Endothelial cell of umbilical vein (primary cell): Measurements from ENCODE around the gene PLEKHG4B. TPM values are rescaled to one million over a fixed set of nuclear protein-coding genes. Genes with fewer than 3 reads are reported as not detected.
"Not testable (repeated sequence)": the region's sequence is repeated elsewhere in the genome, so short reads cannot be mapped to it uniquely, and the experiment has no call there.

Source experiments
- BruUV-seq: library from RNA; stranded (reverse); fragments of 400-500 nt; replicated peaks from 2 replicates; lab custom pipeline; 2021; lab: Mats Ljungman, UMichigan
- CTCF ChIA-PET: fragments of 300-600, 350-600 bp; sonication (Branson Sonifier 250); formaldehyde crosslinking; loops from one replicate; lab custom pipeline; 2021; ENCODE audit warnings: antibody characterized with exemption, inconsistent platforms; lab: Charles Lee
- POLR2A ChIA-PET: fragments of 300-600, 350-600 bp; sonication (Branson Sonifier 250); formaldehyde crosslinking; loops from one replicate; lab custom pipeline; 2021; ENCODE audit warnings: antibody characterized with exemption, inconsistent platforms; lab: Charles Lee
- DNase-seq: peaks from one replicate; pipeline ENCODE4 v3.0.0-alpha.2; 2011; ENCODE audit warnings: low read depth, low spot score
- FAIRE-seq: peaks from 2 replicates; lab custom pipeline; 2011; peaks lifted over from hg19 to GRCh38; lab: Jason Lieb, UNC
- H2AFZ ChIP-seq: 2 replicates; pipeline ENCODE4 v1.6.0; 2012; ENCODE audit warnings: low read depth, low read length, control low read depth, inconsistent platforms
- H3K27ac ChIP-seq: 2 replicates; pipeline ENCODE4 v1.5.1; 2011; ENCODE audit warnings: low read depth, mild to moderate bottlenecking, control low read depth, low read length, moderate library complexity; ENCODE audit not compliant: insufficient read depth
- H3K27me3 ChIP-seq, 2 experiments: 2 replicates each; pipeline versions ENCODE4 v1.6.0 to v1.6.1; 2011; ENCODE audit warnings: low read length in 2 of 2, mixed read lengths in 1 of 2; ENCODE audit not compliant: control insufficient read depth in 2 of 2, insufficient read depth in 2 of 2
- H3K36me3 ChIP-seq, 2 experiments: 2 replicates in 1 of 2; 3 replicates in 1 of 2; pipeline ENCODE4 v1.5.1; 2011; ENCODE audit warnings: low read length in 2 of 2, mild to moderate bottlenecking in 1 of 2, moderate library complexity in 1 of 2; ENCODE audit not compliant: control insufficient read depth in 2 of 2, insufficient read depth in 2 of 2; ENCODE audit errors: extremely low read depth in 1 of 2
- H3K4me1 ChIP-seq: 3 replicates; pipeline ENCODE4 v1.5.1; 2011; ENCODE audit warnings: mild to moderate bottlenecking, low read length; ENCODE audit not compliant: control insufficient read depth, insufficient read depth; ENCODE audit errors: extremely low read depth
- H3K4me2 ChIP-seq: 2 replicates; pipeline ENCODE4 v1.6.1; 2011; ENCODE audit warnings: low read length, control low read depth, mixed read lengths; ENCODE audit not compliant: insufficient read depth
- H3K4me3 ChIP-seq, 3 experiments: fragments of 200-600 bp in 1 of 3; sonication (generic), shearing (Covaris generic) in 1 of 3; replicated peaks in 1 of 3; 2 replicates each; pipeline ENCODE4 v1.5.1; 2011 to 2016; ENCODE audit warnings: control low read depth in 3 of 3, low read length in 3 of 3, mild to moderate bottlenecking in 2 of 3, inconsistent platforms in 1 of 3, low read depth in 1 of 3, moderate library complexity in 1 of 3; ENCODE audit not compliant: insufficient read depth in 1 of 3
- H3K79me2 ChIP-seq: 2 replicates; pipeline ENCODE4 v1.6.0; 2012; ENCODE audit warnings: low read length, inconsistent platforms; ENCODE audit not compliant: control insufficient read depth, insufficient read depth
- H3K9ac ChIP-seq: replicated peaks from 2 replicates; pipeline ENCODE3; 2011; ENCODE audit warnings: low read length, control low read depth; ENCODE audit not compliant: insufficient read depth; ENCODE audit errors: extremely low read depth
- H3K9me1 ChIP-seq: replicated peaks from 3 replicates; pipeline ENCODE4 v1.6.0; 2011; ENCODE audit warnings: mild to moderate bottlenecking, low read length; ENCODE audit not compliant: control insufficient read depth, insufficient read depth; ENCODE audit errors: extremely low read depth
- H3K9me3 ChIP-seq: replicated peaks from 2 replicates; pipeline ENCODE4 v1.5.1; 2012; ENCODE audit warnings: low read length, inconsistent platforms; ENCODE audit not compliant: control insufficient read depth, insufficient read depth
- H4K20me1 ChIP-seq: replicated peaks from 2 replicates; pipeline ENCODE3; 2011; ENCODE audit warnings: mild to moderate bottlenecking, low read length; ENCODE audit not compliant: control insufficient read depth, insufficient read depth; ENCODE audit errors: extremely low read depth
- EZH2 ChIP-seq: IDR thresholded peaks from 2 replicates; pipeline ENCODE4 v1.6.1; 2012; ENCODE audit warnings: borderline replicate concordance, low read depth, mild to moderate bottlenecking, moderate library complexity, low read length, inconsistent platforms; ENCODE audit not compliant: severe bottlenecking
- FOS ChIP-seq: IDR thresholded peaks from 2 replicates; pipeline ENCODE4 v1.6.1; 2011; ENCODE audit warnings: mild to moderate bottlenecking, low read length, moderate library complexity, borderline replicate concordance; ENCODE audit not compliant: insufficient read depth
- GATA2 ChIP-seq: IDR thresholded peaks from 2 replicates; pipeline ENCODE4 v1.7.0; 2011; ENCODE audit warnings: low read depth, mild to moderate bottlenecking, moderate library complexity, mixed read lengths, low read length; ENCODE audit not compliant: insufficient read length, insufficient read depth
- JUN ChIP-seq: IDR thresholded peaks from 2 replicates; pipeline ENCODE4 v1.6.1; 2011; ENCODE audit warnings: borderline replicate concordance, low read depth; ENCODE audit not compliant: insufficient read length, insufficient read depth
- MYC ChIP-seq: IDR thresholded peaks from one replicate; pipeline ENCODE4 v1.6.1; 2011; ENCODE audit warnings: mild to moderate bottlenecking, low read depth, low read length
- POLR2A ChIP-seq: IDR thresholded peaks from 2 replicates; pipeline ENCODE4 v1.6.1; 2012; ENCODE audit warnings: low read depth, mild to moderate bottlenecking, control low read depth, low read length
- POLR2AphosphoS5 ChIP-seq: IDR thresholded peaks from 2 replicates; pipeline ENCODE4 v1.6.1; 2012; ENCODE audit warnings: low read depth, mild to moderate bottlenecking, control low read depth, low read length, moderate library complexity; ENCODE audit not compliant: insufficient read depth
- dilution Hi-C: fragments of 300-500 bp; cut with MboI; formaldehyde crosslinking; loops from one replicate; pipeline ENCODE4 v1.15.0; 2019; ENCODE audit warnings: low sequenced_read_pairs; ENCODE audit not compliant: extremely low pct_ligation_motif_present
- intact Hi-C: fragments of 100-400 bp; cut with micrococcal nuclease; formaldehyde crosslinking; loops from one replicate; pipeline ENCODE4 v1.10.0; 2022
- polyA plus RNA-seq, 4 experiments: library from polyadenylated mRNA; depleted of rRNA in 3 of 4; stranded (reverse) in 3 of 4; unstranded in 1 of 4; fragments of >200 nt; gene quantifications; 2 replicates each; pipeline versions ENCODE4 v1.2.1 to v1.2.3, GENCODE V29; 2011 to 2012; ENCODE audit warnings: missing spikeins in 1 of 4
- total RNA-seq: library from RNA; stranded (reverse); gene quantifications from 2 replicates; pipeline ENCODE4 v1.2.3, GENCODE V29; 2021
- TF ChIP-seq, protein P1 (sequence below): IDR thresholded peaks from 2 replicates; pipeline ENCODE4 v1.6.1; 2011; ENCODE audit not compliant: insufficient read depth, insufficient read length
- TF ChIP-seq, protein P2 (sequence below), 2 donors: IDR thresholded peaks; 1 replicate in 1 of 2; 2 replicates in 1 of 2; pipeline ENCODE4 v1.5.1; 2011; ENCODE audit warnings: low read length in 2 of 2, mild to moderate bottlenecking in 2 of 2, moderate library complexity in 2 of 2, control low read depth in 1 of 2, inconsistent platforms in 1 of 2, low read depth in 1 of 2; ENCODE audit not compliant: insufficient read depth in 1 of 2; ENCODE audit errors: extremely low read depth in 1 of 2

PLEKHG4B gene
- total and polyA plus RNA-seq, 2 donors (not counting 3 experiments of a cell fraction or from before 2014, with no cell fraction given) = not detected

DNA sequence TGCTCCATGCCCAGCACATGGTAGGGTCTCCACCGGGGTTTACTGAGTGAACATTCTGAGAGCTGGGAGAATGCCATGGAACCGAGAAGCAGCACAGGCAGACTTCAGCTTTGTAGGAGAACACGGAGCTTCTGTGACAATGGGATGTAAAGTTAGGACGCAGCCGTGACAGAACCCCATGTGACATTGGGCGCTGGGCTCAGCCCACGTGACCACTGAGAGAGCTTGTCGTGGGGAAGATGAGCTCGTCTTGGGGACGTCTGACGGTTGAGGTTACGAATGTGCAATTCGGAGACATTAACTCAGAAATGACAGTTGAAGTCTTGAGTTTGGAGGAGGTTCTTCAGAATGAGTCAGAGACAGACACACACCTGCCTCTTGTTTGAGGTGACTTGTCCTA lies 139.7 kb downstream of the PLEKHG4B start:
- H3K9me1 ChIP-seq = no peaks in the 10 kb centered on the region
- no peak overlapping the region for H3K9ac ChIP-seq
- H2AFZ ChIP-seq = no peak overlapping the region
- no peaks in the 10 kb centered on the region for H3K4me1 ChIP-seq
- no peak for DNase-seq
- H3K4me3 ChIP-seq = no peak overlapping the region
- peaks cover 9% of the 10 kb centered on the region for H3K79me2 ChIP-seq
- intact Hi-C loops = no loop called here
- FAIRE-seq = no peak
- H3K27ac ChIP-seq = no peak overlapping the region
- no peak overlapping the region for H3K4me2 ChIP-seq
- peaks cover 15 to 43% of the 10 kb centered on the region in 2 experiments for H3K36me3 ChIP-seq
- ChIA-PET POLR2A (no interaction called here), CTCF (interaction anchor here (1.4 kb wide), 1 partner anchor 43 kb away, joined by 3 read pairs; no protein-coding TSS in a partner anchor)
- no peaks in the 10 kb centered on the region for H4K20me1 ChIP-seq
- dilution Hi-C loops = no loop called here
- H3K9me3 ChIP-seq = no peaks in the 10 kb centered on the region
- BruUV-seq = no TSS peak
- no peaks in the 10 kb centered on the region for H3K27me3 ChIP-seq
- no peak for TF ChIP-seq POLR2A
- TF ChIP-seq GATA2 = no peak
- TF ChIP-seq, protein P1, sequence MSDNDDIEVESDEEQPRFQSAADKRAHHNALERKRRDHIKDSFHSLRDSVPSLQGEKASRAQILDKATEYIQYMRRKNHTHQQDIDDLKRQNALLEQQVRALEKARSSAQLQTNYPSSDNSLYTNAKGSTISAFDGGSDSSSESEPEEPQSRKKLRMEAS = no peak
- no peak for TF ChIP-seq MYC
- TF ChIP-seq EZH2 = no peak
- TF ChIP-seq, protein P2, sequence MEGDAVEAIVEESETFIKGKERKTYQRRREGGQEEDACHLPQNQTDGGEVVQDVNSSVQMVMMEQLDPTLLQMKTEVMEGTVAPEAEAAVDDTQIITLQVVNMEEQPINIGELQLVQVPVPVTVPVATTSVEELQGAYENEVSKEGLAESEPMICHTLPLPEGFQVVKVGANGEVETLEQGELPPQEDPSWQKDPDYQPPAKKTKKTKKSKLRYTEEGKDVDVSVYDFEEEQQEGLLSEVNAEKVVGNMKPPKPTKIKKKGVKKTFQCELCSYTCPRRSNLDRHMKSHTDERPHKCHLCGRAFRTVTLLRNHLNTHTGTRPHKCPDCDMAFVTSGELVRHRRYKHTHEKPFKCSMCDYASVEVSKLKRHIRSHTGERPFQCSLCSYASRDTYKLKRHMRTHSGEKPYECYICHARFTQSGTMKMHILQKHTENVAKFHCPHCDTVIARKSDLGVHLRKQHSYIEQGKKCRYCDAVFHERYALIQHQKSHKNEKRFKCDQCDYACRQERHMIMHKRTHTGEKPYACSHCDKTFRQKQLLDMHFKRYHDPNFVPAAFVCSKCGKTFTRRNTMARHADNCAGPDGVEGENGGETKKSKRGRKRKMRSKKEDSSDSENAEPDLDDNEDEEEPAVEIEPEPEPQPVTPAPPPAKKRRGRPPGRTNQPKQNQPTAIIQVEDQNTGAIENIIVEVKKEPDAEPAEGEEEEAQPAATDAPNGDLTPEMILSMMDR (IDR thresholded peaks at IDR 0.05; ENCODE audit: extremely low read depth in 1 of 2, insufficient read depth in 1 of 2, low read depth in 1 of 2, low read length in 2 of 2) = no peak
- no peak for TF ChIP-seq JUN
- no peak for TF ChIP-seq POLR2AphosphoS5
- TF ChIP-seq FOS = no peak

DNA sequence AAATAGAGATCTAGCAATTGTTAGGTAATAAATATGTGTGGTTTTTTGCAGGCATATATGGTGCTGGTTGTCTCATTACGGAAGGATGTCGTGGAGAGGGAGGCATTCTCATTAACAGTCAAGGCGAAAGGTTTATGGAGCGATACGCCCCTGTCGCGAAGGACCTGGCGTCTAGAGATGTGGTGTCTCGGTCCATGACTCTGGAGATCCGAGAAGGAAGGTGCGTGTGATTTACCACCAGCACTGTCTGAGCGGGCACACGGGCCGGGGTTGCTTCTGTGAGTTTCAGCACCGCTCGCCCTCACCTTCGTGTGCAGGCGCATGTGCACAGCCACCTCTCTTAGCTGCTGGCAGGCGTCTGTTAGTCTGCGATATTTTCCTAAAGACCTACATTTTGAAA lies 141.5 kb downstream of the PLEKHG4B start:
- dilution Hi-C loops, H3K27me3 ChIP-seq, H3K9me1 ChIP-seq, FAIRE-seq, H3K4me1 ChIP-seq, H3K9me3 ChIP-seq, H3K27ac ChIP-seq, H3K9ac ChIP-seq, POLR2A ChIA-PET, H2AFZ ChIP-seq, intact Hi-C loops, H4K20me1 ChIP-seq, H3K4me2 ChIP-seq, BruUV-seq, H3K4me3 ChIP-seq, CTCF ChIA-PET, H3K79me2 ChIP-seq, DNase-seq: not testable (repeated sequence)
- peaks cover 13 to 37% of the 10 kb centered on the region in 2 experiments for H3K36me3 ChIP-seq
